Renal cortex interstitium (tissue), 11 donors: ENCODE results near the gene FOXP1. TPM values are rescaled to one million over a fixed set of nuclear protein-coding genes. Genes with fewer than 3 reads are reported as not detected.
"Not testable (repeated sequence)": the region's sequence is repeated elsewhere in the genome, so short reads cannot be mapped to it uniquely, and the experiment has no call there.

Experiments used
- DNase-seq, 11 donors: peaks; one replicate each; pipeline ENCODE4 v3.0.0-alpha.2; 2013; ENCODE audit warnings: low read depth in 9 of 11, low spot score in 4 of 11; ENCODE audit errors: extremely low read depth in 1 of 11
- polyA plus RNA-seq, 3 donors: library from polyadenylated mRNA; unstranded; fragments of 120-200 nt; gene quantifications; one replicate each; pipeline ENCODE4 v1.2.1, GENCODE V29; 2013; ENCODE audit not compliant: insufficient read length in 3 of 3

The FOXP1 gene
- polyA plus RNA-seq, 3 donors = 36.8 to 51.7 (median 40.1) TPM

DNA sequence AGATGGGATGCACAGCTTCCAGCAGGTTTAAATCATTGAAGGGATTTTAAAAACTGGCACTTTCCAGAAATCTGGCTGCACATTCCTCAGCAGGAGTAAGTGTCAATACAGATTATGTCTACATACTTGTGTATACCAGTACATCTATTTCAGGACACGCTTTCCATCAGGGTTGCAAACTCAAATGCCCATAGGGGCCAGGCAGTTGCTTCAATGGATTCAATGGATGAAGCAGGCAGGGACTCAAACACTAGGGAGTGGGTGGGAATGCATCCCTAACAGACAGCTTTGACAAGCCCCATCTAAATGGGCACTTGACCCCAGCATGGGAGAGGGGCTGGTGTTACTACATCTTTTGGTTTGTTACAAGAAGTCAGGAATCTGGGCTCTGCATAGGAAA lies 136.8 kb downstream of the FOXP1 start:
- no peak for DNase-seq

DNA sequence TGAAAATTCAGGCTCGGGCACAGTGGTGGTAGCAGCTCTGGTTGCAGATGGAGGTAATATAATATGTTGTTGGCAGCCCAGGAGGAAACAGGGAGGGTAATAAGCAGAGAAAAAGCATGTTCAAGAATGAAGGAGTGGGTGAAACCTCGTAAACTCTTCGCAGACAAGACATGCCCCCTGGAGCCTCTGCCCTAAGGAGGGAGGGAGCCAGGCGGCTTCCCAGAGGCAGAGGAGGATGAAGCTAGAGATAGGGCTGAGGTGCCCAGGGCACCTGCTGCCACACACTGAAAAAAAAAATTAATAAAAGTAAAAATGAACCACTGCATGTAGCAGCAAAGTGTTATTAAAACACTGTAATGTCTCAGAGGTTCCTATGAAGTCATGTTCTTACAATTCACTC lies 137.3 kb downstream of the FOXP1 start:
- no peak for DNase-seq

DNA sequence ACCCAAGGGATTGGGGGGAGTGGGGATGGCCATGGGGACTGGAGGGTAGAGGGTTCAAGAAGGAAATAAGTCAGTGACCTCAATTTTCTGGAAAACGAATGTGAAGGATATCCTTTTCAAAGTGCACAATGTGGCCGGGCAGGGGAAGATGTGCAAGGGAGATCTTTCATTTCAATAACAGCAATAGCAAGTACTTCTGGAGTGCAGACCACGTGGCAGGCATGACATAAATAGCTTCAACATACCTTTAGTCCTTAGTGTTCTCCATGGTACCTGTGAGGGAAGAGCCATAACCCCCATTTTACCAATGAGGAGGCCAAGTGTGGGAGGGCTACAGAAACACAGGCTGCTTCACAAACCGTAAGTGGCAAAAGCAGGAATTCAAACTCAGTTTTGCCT lies 138.7 kb downstream of the FOXP1 start:
- DNase-seq = no peak

DNA sequence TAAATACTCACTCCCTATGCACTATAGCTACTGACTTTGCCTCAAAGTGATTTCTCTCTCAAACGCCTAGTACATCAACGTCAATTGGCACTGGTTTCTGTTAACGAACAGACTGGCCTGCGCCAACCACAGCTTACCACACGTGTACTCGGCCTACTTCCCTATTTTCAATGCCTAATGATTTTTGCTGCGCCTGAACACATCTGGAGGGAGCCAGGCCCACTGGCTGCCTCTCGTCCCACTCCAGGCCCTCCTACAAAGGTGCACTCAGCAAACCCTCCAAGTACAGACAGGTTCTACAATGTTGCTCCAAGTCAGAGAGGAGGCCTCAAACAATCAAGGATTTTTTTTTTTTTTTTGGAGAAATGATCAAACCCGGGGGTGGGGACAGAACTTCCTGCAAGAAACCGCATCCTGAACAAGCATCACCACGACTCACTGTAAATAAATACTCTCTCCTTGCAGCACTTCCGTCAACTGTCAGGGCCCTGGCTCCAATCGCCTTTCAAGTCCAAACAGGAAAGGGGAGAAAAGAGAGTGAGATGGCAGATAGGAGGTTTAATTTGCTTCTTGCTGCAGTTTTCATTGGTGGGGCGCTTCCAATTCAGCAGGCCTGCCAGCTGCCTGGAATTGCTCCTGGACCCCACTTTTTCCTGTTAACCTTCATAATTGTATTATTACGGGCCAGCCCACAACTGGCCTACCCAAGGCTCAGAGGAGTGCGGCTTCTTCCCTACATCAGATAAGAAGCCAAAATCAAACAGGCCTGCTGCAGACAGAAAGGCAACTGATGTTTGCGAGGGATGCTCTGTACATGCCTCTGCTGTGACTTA lies 139.3 kb downstream of the FOXP1 start:
- no peak for DNase-seq

DNA sequence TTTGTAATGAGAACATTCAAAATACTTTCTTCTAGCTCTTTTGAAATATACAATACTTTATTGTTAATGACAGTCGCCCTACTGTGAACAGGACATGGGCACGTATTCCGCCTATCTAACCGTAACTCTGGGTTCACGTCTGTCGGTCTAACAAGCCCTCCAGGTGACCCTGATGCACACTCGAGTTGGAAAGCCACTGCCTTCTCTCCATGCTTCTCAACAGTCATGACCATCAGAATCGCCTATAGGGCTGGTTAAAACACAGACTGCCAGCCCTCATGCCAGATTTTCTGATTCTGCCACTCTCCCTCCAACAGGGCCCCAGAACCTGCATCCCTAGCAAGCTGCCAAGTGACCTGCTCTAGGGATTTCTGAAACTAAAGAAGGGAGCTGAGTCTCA lies 140.2 kb downstream of the FOXP1 start:
- no peak for DNase-seq

DNA sequence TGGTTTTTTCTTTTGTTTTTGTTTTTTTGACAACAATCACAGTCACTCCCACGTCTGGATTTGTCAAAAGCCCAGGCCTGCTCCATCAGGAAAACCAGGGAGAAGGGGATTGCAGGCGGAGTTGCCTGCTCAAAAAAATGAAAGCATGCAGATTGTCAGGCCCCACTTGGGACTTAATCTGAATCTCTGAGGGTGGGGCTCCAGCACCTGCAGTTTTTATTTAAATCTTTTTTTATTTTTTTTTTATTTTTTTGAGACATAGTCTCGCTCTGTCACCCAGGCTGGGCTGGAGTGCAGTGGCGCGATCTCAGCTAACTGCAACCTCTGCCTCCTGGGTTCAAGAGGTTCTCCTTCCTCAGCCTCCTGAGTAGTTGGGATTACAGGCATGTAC lies 140.9 kb downstream of the FOXP1 start:
- DNase-seq = no peak

DNA sequence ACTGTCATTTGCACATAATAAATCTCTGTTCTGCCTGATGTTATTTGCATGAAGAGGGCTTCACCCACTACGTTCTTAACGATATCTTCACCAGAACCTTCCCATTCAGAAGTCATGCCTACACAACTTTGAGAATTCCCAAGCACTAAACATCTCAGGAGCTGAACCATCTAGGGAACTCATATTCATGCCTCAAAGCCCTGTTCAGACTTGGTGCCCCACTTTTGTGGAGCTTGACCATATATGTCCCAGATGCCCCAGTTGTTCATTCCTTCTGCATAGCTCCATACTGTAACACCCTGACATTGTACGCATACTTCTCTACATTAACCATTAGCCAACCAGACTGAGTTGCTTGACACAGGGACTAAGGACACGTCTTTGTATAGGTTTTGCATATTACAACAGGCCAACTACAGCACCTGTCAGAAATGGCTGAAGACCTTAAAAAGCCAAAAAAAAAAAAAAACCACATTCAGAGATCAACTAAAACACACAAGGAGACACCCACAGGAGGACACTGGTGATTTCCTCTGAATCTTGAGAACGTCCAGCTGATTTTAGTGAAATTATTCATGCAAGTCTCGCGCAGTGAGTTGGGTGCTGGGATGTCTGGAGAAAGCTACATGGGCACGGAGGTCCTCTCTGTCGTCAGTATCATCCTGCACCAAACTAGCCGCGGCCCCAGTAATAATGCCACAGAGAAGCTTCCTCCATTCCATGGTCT lies 141.4 kb downstream of the FOXP1 start:
- no peak for DNase-seq

DNA sequence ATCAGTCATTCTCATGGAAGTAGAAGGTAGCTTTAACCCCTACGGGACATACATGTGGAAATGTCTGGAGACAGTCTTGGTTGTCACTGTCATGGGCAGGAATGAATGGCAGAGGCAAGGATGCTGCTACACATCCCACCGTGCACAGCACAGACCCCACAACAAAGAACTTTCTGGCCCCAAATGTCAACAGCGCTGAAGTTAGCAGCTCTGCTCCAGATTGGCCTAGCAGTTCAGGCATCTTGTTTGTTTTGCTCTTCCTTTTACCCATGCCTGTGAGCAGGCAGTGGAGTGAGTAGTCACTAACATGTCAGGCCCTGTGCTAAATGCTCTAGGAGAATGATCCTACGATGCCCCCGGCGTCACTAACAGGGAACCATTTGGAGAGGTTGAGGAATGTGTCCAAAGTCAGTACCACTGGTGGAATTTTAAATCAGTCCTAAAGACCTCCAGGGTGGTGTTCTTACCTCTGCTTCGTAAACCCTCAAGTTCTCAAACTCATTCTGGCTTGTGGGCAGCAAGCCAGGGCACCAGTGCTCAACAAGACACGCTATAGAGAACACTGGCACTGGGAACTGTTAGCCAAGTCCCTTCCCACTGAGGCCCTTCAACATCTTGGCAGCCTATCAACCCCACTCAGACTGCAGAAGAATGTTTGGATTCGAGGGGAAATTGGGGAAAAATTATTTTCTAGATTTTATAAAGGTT lies 142.2 kb downstream of the FOXP1 start:
- DNase-seq = no peak

DNA sequence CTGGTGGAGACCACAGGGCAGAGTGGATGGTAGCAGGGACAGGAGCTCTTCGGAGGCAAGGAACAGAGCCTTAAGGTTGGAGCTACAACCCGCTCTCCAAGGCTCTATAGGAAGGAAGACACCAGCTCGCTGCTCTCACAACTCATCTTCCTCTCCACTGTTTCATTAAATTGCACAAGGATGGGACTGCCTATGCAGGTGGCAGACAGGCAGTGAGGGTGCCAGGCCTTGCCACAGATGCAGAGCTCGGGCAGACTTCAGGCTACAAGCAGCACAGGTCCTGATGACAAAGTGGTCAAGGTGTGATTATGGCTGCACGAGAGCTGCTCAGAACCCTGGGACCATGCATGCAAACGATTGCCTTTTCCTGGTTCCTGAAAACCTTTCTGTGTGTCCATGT lies 144.6 kb downstream of the FOXP1 start:
- DNase-seq = no peak

DNA sequence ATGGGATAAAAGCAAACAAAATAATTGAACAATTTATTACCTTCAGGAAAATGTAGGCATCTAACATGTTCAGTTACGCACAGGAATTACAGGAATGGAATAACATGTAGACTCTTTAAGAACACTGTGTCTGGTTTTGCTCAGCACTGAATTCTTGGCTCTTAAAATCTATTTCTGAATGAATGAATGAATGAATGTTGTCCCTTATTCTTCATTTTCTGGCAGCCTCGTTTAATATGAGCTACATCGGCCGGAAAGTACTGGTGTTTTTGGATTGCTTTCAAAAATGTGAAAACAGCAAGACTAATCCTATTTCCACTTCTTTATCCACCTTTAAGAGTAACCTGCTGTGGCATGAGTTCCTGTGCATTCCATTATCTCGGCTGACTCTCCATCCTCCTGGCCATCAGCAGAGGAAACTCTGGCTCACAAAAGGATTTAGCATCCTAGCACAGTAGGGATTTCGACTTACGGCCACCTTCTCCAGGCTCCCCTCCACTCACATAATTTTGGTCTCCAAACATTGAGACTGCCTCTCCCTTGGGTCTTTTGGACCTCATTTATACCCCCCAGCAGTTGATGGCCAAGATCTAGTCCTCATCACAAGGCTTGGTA lies 145.3 kb downstream of the FOXP1 start:
- DNase-seq = no peak

DNA sequence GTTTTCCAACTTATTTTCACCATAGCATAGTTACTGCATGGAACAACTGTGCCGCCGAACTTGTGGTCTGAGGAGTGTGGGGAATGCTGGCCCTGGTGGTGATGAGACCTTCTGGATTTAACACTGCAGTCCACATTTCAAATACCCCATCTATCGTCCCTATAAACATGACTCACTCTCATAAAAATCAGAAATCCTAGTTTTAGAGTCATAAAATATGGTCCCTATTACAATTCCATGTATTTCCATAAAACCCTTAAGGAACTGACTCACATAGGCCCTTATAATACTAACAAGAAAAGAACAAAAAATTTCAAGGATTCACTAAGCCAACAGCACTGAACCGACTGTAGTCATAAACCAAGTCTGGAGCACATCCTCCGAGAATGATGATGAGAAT lies 147.2 kb downstream of the FOXP1 start:
- DNase-seq = no peak

DNA sequence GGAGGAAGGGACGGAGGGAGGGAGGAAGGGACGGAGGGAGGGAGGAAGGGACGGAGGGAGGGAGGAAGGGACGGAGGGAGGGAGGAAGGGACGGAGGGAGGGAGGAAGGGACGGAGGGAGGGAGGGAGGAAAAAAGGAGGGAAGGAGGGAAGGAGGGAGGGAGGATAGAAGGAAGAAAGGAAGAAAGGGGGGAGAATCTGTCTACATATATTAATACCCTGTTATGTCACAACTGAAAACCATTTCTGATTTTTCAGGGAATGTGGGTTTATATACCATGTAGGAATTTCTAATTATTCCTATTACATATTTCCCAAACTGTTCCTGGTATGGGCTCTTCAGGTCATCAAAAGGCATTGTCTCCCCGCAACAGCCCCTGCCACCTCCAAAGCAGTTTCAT lies 147.7 kb downstream of the FOXP1 start:
- DNase-seq = not testable (repeated sequence)

DNA sequence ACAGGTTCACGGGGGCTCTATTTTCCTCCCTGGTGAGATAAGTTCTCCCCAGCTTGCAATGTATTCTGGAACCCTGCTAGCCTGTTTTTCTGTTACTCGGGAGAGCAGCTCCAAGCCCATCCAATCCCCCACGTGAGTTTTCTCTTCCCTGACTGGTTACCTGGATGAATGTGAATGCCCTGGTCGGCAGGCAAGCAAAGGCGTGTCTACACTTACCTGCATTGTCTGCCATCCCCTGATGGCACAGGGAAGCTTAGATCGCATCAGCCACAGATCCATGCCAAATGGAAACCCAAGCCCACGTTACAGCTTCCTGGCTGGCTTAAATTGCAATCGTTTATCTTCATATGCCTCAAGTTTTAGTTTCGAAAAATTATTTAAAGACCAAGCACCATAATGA lies 149.9 kb downstream of the FOXP1 start:
- DNase-seq = no peak

DNA sequence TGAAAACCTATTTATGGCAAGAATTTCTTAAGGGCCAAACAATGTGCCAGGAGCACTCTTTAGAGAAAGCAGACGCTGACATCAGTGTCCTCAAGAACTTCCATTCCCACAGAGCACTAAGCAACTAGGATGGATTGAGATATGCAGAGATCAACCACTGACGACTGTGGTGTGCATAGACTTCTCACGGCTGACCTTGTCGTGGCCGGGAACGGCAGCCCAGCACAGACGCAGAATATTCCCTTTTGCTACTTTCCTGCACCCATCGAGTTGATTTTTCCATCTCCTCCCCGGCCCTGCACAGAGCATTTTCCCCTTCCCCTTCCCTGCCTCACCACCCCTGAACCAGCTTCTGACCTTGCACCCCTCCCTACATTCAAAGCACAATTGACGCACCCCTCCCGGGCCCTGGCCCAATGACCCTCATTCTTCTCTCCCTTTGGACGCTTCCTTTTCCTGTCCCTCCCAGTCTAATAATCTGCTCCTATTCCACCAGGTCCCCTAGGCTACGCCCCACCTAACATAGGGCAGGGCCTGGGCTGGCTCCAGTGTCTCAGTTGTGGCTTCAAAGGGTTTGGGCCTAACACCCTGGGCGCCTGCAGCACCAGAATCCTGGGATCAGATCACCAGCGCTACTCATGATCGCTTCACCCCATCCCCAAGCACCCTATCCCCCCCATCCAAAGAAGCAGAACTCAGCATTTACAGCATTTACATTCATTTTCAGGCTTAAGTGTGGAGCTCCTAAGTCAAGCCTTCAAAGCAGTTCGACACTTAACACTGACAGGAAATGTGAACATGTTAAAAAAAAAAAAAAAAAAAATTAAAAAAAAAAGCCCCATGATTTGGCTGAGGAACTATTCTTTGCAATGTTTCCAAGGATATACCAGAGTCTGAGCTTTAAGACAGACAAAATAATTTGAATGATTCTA lies 151.2 kb downstream of the FOXP1 start:
- DNase-seq = no peak

DNA sequence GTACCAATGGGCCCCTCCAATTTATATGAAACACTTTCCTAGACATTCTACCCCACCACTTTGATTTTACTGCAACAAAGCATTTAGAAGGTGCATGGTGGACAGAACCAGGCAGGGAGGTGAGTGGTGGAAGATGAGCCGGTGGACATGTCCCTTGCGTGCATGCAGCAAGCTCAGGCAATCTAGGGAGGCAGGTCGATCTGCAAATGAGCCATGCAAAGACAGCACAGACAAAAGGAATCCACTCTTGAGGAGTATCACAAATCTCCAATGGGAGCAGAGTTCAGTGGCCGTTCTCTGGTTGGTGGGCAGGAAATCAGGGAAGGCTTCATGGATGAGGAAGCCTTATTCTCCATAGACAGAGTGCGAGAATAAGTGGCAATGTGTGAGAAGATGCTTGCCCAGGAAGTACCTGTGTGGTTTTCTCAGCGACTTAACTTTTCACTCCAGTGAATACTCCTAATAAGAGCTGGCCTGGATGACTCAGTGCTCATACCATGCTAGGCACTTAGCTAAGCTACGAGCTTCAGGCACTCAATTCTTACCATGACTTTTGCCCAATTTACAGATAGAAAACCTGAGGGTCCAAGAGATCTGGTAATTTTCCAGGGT lies 152.5 kb downstream of the FOXP1 start:
- DNase-seq = no peak

DNA sequence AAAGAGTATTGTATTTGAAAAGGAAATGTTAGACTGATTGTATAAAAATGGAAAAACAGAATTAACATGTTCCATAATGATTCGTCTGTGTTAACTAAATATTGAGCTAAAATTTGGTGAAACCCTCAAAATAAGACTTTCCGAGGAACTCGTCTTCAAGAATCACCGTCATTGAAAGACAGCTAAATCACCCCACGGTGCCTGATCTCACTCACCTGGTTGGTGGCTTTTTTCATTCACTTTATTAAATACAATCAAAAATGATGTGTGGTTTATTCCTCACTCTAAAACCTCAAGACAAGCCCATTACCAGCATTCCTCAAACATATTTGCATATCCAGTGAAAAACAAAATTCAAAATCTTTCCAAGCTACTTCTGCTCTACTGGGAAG lies 153.9 kb downstream of the FOXP1 start:
- DNase-seq = no peak

DNA sequence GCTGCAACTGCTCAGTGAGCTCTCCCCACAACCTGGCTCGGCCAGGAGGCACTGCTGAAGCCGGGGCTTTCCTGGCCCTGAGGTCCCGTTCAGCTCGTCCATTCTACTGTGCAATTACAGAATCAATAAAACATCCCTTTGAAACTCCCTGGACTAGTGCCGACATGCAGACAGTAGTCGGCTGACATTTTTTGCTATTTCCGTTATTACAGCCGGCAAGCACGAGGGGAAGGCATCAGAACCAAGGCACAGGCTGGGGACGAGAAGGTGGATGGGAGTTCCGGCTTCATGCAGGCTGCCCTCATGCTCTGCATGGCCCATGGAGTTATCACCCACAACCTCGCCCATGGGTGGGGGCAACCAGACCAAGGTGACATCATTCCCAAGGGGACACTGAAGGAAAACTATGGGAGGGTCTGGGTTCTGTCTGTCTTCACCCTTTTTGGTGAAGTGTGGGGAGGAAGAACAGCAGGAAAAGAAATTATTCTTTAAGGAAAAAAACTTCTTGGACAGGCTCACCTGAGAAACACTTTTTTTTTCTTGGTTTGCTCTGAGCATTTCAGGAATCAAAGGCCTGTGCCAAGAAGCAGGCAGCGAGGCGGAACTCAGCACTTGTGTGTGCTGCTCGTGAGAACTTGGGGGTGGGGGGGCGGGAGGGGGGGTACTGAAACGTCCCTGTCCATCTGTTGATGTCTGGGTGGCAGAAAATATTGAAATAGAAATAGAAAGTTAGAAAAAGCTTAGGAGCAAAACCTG lies 154.5 kb downstream of the FOXP1 start:
- peak in 1 of 11 donors; percentile 35 for DNase-seq
